ENCODE results near the gene PLEKHM3. TPM values are rescaled to one million over a fixed set of nuclear protein-coding genes. Genes with fewer than 3 reads are reported as not detected.

The PLEKHM3 gene
- total RNA-seq, 4 donors from 2014 or later, result 5.6 to 8.8 (median 6.8) TPM

DNA sequence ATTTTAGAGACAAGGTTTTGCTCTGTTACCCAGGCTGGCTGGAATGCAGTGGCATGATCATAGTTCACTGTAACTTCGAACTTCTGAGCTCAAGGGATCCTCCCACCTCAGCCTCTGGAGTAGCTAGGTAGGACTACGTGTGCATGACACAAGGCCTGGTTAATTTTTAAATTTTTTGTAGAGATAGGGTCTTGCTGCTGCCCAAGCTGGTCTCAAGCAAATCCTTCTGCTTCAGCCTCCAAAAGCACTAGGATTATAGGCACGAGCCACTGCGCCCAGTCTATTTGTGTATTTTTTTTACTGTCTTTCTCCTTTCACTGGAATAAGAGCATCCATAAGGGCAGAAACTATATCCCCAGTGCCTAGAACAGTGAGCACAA lies 89.3 kb downstream of the PLEKHM3 start:
- Histone ChIP-seq H3K9me3 (no peaks in the 10 kb centered on the region), H3K27me3 (no peaks in the 10 kb centered on the region), H3K36me3 (no peaks in the 10 kb centered on the region), H3K4me1 (peaks cover 0 to 3% of the 10 kb centered on the region in 2 donors), H3K27ac (no peak overlapping the region), H3K4me3 (no peak overlapping the region)
- DNase-seq, result no peak
- TF ChIP-seq, protein P1, sequence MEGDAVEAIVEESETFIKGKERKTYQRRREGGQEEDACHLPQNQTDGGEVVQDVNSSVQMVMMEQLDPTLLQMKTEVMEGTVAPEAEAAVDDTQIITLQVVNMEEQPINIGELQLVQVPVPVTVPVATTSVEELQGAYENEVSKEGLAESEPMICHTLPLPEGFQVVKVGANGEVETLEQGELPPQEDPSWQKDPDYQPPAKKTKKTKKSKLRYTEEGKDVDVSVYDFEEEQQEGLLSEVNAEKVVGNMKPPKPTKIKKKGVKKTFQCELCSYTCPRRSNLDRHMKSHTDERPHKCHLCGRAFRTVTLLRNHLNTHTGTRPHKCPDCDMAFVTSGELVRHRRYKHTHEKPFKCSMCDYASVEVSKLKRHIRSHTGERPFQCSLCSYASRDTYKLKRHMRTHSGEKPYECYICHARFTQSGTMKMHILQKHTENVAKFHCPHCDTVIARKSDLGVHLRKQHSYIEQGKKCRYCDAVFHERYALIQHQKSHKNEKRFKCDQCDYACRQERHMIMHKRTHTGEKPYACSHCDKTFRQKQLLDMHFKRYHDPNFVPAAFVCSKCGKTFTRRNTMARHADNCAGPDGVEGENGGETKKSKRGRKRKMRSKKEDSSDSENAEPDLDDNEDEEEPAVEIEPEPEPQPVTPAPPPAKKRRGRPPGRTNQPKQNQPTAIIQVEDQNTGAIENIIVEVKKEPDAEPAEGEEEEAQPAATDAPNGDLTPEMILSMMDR (IDR thresholded peaks at IDR 0.05 in 4 of 5, conservative IDR thresholded peaks at IDR 0.05 in 1 of 5), result no peak
- no peak for TF ChIP-seq POLR2A (IDR thresholded peaks at IDR 0.05)
- no peak for ATAC-seq
- in situ Hi-C loops (cut with MboI; ENCODE audit: low sequenced_read_pairs in 4 of 4), result no loop called here
- intact Hi-C loops (cut with DNase I; ENCODE audit: low total_unique reads), result no loop called here

DNA sequence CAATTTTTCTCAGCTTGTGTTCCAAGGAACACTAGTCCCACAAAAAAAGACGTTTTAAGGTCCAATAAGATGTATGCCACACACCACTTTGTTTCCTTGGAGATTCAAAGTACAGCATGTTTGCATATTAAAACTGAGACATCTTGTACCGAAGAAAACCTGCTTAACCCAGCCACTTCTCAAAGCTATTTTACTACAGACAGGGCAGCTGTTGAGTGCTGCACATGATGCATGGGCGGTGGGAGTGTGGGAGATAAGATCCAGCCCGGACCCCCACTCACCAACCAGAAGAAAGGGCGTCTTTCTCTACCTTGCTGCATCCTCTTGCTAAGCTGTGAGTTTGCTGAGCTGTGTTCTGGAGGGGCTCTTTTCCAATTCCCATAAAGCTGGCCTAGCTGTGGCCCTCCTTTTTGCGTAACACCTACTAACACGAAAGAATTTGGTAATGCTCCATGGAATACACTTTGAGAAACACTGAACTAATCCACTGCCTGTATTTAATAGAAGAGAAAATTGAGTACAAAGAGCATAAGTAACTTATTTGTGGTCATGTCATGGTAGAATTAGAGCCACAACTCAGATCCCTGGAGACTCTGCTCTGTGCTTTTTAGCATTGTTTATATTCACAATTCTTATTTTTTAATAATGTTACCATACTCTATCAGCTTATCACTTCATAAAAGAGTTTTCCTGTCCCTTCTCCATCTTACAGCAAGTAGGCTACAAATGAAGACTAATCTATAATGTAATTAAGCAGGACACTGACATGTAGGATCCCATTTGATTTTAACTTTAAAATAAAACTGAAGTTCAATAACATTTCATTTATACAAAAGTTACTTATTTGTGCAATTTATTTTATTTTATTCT lies 90.0 kb downstream of the PLEKHM3 start:
- TF ChIP-seq, protein P1 (IDR thresholded peaks at IDR 0.05 in 4 of 5, conservative IDR thresholded peaks at IDR 0.05 in 1 of 5), result no peak
- no peak for TF ChIP-seq POLR2A (IDR thresholded peaks at IDR 0.05)
- intact Hi-C loops (cut with DNase I; ENCODE audit: low total_unique reads) (no loop called here), in situ Hi-C loops (cut with MboI; ENCODE audit: low sequenced_read_pairs in 4 of 4) (no loop called here)
- no peak overlapping the region for H3K4me3 ChIP-seq
- no peak for DNase-seq
- no peaks in the 10 kb centered on the region for H3K9me3 ChIP-seq
- H3K27me3 ChIP-seq, result no peaks in the 10 kb centered on the region
- no peak for ATAC-seq
- H3K36me3 ChIP-seq, result peaks cover 0 to 5% of the 10 kb centered on the region in 2 donors
- H3K27ac ChIP-seq, result no peak overlapping the region
- H3K4me1 ChIP-seq, result peaks cover 0 to 3% of the 10 kb centered on the region in 2 donors

DNA sequence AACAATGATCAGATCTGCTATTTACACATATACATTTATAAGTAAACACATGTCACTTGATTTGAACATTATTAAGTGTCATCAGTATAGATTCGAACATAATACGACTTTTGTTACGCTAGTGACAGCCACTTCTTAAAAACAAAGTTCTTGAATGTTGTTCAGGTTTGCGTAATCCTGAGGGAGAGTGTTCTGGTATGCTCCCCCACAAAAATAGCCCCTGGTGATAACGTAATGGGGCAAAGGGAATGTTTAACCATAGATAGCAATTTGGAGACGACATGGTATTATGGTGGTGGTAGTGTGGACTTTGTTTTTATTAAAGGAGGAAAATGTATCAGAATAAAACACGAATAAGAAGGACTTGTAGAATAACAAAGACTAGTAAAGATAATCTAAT lies 90.6 kb downstream of the PLEKHM3 start:
- Histone ChIP-seq H3K4me3 (no peak overlapping the region), H3K27me3 (no peaks in the 10 kb centered on the region), H3K36me3 (peaks cover 0 to 5% of the 10 kb centered on the region in 2 donors), H3K4me1 (peaks cover 0 to 3% of the 10 kb centered on the region in 2 donors), H3K27ac (no peak overlapping the region), H3K9me3 (no peaks in the 10 kb centered on the region)
- intact Hi-C loops (cut with DNase I; ENCODE audit: low total_unique reads) (no loop called here), in situ Hi-C loops (cut with MboI; ENCODE audit: low sequenced_read_pairs in 4 of 4) (no loop called here)
- no peak for DNase-seq
- no peak for TF ChIP-seq POLR2A (IDR thresholded peaks at IDR 0.05)
- TF ChIP-seq, protein P1 (IDR thresholded peaks at IDR 0.05 in 4 of 5, conservative IDR thresholded peaks at IDR 0.05 in 1 of 5), result no peak
- ATAC-seq, result no peak

DNA sequence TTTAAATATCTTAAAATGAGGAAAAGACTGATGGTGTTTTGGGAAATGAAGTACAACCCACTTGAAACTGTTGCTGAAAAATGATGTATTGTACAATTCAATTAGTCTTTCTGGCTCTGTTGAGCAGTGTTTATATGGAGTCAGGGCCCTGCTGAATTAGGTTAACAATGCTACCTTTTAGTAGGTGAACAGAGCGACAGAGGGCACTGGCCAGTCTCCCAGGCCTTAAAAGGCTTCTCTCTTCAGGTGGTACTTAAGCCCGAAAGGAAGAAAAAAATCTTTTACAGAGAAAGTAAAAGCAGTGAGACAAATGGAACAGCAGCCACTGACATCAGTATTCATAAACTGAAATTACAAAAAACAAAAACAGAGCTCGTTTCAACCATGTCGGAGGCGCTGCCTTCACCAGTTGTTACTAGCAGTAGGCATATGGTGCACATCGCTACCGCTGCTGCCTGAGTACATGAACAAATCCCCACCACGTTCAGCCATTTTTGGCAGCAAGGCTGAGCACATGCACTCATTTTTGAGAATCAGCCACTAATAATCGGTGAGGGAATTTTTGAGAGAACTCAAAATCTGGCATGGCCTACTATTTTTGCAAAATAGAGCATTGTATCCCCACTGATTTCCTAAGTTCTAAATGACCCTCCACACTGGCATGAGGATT lies 91.8 kb downstream of the PLEKHM3 start:
- peaks cover 0 to 3% of the 10 kb centered on the region in 2 donors for H3K4me1 ChIP-seq
- in situ Hi-C loops (cut with MboI; ENCODE audit: low sequenced_read_pairs in 4 of 4) (no loop called here), intact Hi-C loops (cut with DNase I; ENCODE audit: low total_unique reads) (no loop called here)
- no peaks in the 10 kb centered on the region for H3K27me3 ChIP-seq
- H3K36me3 ChIP-seq, result peaks cover 0 to 5% of the 10 kb centered on the region in 2 donors
- H3K9me3 ChIP-seq, result no peaks in the 10 kb centered on the region
- no peak for ATAC-seq
- H3K27ac ChIP-seq, result no peak overlapping the region
- TF ChIP-seq, protein P1 (IDR thresholded peaks at IDR 0.05 in 4 of 5, conservative IDR thresholded peaks at IDR 0.05 in 1 of 5), result no peak
- TF ChIP-seq POLR2A (IDR thresholded peaks at IDR 0.05), result no peak
- DNase-seq, result no peak
- H3K4me3 ChIP-seq, result no peak overlapping the region

Data from gastrocnemius medialis (tissue), 4 donors.